Calu3 (cell line): ENCODE results near the gene MAGI1. TPM values are rescaled to one million over a fixed set of nuclear protein-coding genes. Genes with fewer than 3 reads are reported as not detected.

ENCODE experiments used
- BruUV-seq: library from RNA; stranded (reverse); fragments of 400-500 nt; replicated peaks from 2 replicates; lab custom pipeline; 2021; lab: Mats Ljungman, UMichigan
- CTCF ChIA-PET: fragments of 300-600 bp; sonication (Branson Sonifier 250); formaldehyde crosslinking; loops from one replicate; lab custom pipeline; 2022; ENCODE audit warnings: antibody characterized with exemption; lab: Charles Lee
- DNase-seq: peaks from one replicate; pipeline ENCODE4 v3.0.0; 2022
- H3K27ac Mint-ChIP-seq: one replicate; pipeline ENCODE4 v1.8.0; 2022; ENCODE audit warnings: mixed read lengths; ENCODE audit not compliant: unreplicated experiment
- H3K27me3 Mint-ChIP-seq: one replicate; pipeline ENCODE4 v1.8.0; 2022; ENCODE audit warnings: mixed read lengths; ENCODE audit not compliant: unreplicated experiment
- H3K36me3 Mint-ChIP-seq: one replicate; pipeline ENCODE4 v1.8.0; 2022; ENCODE audit warnings: mild to moderate bottlenecking, moderate library complexity, mixed read lengths; ENCODE audit not compliant: insufficient read depth, unreplicated experiment
- H3K4me1 Mint-ChIP-seq: one replicate; pipeline ENCODE4 v1.8.0; 2022; ENCODE audit warnings: mild to moderate bottlenecking, low read depth, mixed read lengths; ENCODE audit not compliant: unreplicated experiment
- H3K4me3 Mint-ChIP-seq: one replicate; pipeline ENCODE4 v1.8.0; 2022; ENCODE audit warnings: mild to moderate bottlenecking, low read depth, moderate library complexity, mixed read lengths; ENCODE audit not compliant: unreplicated experiment
- H3K9me3 Mint-ChIP-seq: one replicate; pipeline ENCODE4 v1.8.0; 2022; ENCODE audit warnings: low read depth, mixed read lengths; ENCODE audit not compliant: unreplicated experiment
- CTCF ChIP-seq: fragments of 200-600 bp; IDR thresholded peaks from one replicate; pipeline ENCODE4 v1.8.0; 2022; ENCODE audit warnings: antibody characterized with exemption; ENCODE audit not compliant: unreplicated experiment
- intact Hi-C: fragments of 100-400 bp; cut with micrococcal nuclease; formaldehyde crosslinking; loops from one replicate; pipeline ENCODE4 v1.10.0; 2022; ENCODE audit not compliant: unreplicated experiment
- total RNA-seq: library from RNA; stranded (reverse); gene quantifications from 2 replicates; pipeline ENCODE4 v1.2.3, GENCODE V29; 2022

The MAGI1 gene
- total RNA-seq, 1 experiment from 2014 or later, result 76.4 TPM

GRCh38 chr3:65422154-65422553 lies 616.6 kb downstream of the MAGI1 start:
- H3K36me3 Mint-ChIP-seq, result peaks cover 14% of the 10 kb centered on the region
- BruUV-seq, result no TSS peak
- CTCF ChIA-PET, result no interaction called here
- no peak overlapping the region for H3K27ac Mint-ChIP-seq
- intact Hi-C loops, result no loop called here
- no peak overlapping the region for H3K4me3 Mint-ChIP-seq
- no peaks in the 10 kb centered on the region for H3K9me3 Mint-ChIP-seq
- H3K27me3 Mint-ChIP-seq, result no peaks in the 10 kb centered on the region
- H3K4me1 Mint-ChIP-seq, result peaks cover under 1% of the 10 kb centered on the region
- DNase-seq, result no peak
- TF ChIP-seq CTCF, result no peak

- DNase-seq, result no peak
- CTCF ChIA-PET, result no interaction called here
- H3K9me3 Mint-ChIP-seq, result no peaks in the 10 kb centered on the region
- H3K27me3 Mint-ChIP-seq, result no peaks in the 10 kb centered on the region
- peaks cover 10% of the 10 kb centered on the region for H3K4me1 Mint-ChIP-seq
- H3K36me3 Mint-ChIP-seq, result peaks cover 6% of the 10 kb centered on the region
- no TSS peak for BruUV-seq
- intact Hi-C loops, result no loop called here
- H3K27ac Mint-ChIP-seq, result no peak overlapping the region
- TF ChIP-seq CTCF, result no peak
- H3K4me3 Mint-ChIP-seq, result no peak overlapping the region
Measured at GRCh38 chr3:65419233-65419632, 619.5 kb downstream of the MAGI1 start.

GRCh38 chr3:65413891-65414290 lies 624.8 kb downstream of the MAGI1 start:
- TF ChIP-seq CTCF, result no peak
- Mint-ChIP-seq H3K36me3 (no peaks in the 10 kb centered on the region), H3K4me3 (no peak overlapping the region), H3K4me1 (peaks cover 10% of the 10 kb centered on the region), H3K9me3 (no peaks in the 10 kb centered on the region), H3K27me3 (no peaks in the 10 kb centered on the region), H3K27ac (no peak overlapping the region)
- BruUV-seq, result no TSS peak
- CTCF ChIA-PET, result no interaction called here
- no peak for DNase-seq
- intact Hi-C loops, result no loop called here

- no peak for TF ChIP-seq CTCF
Measured at GRCh38 chr3:65412588-65412987, 626.1 kb downstream of the MAGI1 start.

More at GRCh38 chr3:65412588-65412987, 626.1 kb downstream of the MAGI1 start:
- no peak for DNase-seq
- H3K4me1 Mint-ChIP-seq, result peaks cover 10% of the 10 kb centered on the region
- no peak overlapping the region for H3K4me3 Mint-ChIP-seq
- no peaks in the 10 kb centered on the region for H3K27me3 Mint-ChIP-seq
- no peaks in the 10 kb centered on the region for H3K9me3 Mint-ChIP-seq
- intact Hi-C loops, result no loop called here
- H3K27ac Mint-ChIP-seq, result no peak overlapping the region
- no TSS peak for BruUV-seq
- CTCF ChIA-PET, result no interaction called here
- H3K36me3 Mint-ChIP-seq, result no peaks in the 10 kb centered on the region
